IPS-11a (cell line): ENCODE measurements around the gene ART4.

Source experiments
- H3K4me3 ChIP-seq: one replicate; pipeline ENCODE4 v1.5.1; 2013; ENCODE audit warnings: low read depth, low read length, control low read depth

Gene ART4

DNA sequence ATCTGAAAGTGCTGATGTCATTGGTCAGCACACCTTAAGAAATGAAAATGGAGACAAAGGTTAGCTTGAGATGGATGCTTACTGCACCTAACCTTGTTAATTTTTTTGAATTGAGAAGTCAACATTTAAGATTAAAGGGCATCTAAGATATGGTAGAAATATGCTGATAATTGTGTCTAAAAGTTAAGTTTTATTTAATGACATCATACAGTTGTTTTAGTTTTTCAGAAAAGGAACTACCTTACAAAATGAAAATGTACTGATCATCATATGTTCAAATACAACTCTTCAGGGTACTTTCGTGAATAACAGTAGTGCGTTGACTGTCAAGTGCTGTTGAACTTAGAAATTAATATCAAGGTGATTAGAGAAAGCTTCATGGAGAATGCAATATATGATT lies 31.8 kb downstream of the ART4 start:
- no peak overlapping the region for H3K4me3 ChIP-seq

DNA sequence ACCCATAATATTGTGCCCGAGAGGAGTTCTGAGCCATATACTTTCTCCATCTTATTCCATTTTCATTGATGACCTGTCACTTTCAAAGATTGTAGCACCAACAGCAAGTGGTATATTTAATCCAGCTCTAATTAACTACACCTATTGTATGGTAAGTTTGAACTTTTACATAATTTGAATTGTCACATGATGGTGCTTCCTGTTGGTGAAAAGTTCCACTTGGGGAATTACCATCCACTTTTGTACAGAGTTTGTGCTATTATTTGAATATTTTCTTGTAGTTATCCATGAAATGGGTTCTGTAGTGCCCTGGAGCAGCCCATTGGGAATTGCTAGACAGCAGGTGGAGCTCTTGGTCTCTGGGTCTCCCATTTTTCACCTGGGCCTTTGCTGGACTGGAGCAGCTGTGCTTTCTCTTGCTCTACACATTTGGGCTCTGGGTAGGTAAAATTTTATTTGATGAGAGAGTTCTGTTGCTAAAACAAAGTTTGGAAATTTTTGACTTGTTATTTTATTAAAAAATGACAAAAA lies 32.3 kb downstream of the ART4 start:
- H3K4me3 ChIP-seq, result no peak overlapping the region

DNA sequence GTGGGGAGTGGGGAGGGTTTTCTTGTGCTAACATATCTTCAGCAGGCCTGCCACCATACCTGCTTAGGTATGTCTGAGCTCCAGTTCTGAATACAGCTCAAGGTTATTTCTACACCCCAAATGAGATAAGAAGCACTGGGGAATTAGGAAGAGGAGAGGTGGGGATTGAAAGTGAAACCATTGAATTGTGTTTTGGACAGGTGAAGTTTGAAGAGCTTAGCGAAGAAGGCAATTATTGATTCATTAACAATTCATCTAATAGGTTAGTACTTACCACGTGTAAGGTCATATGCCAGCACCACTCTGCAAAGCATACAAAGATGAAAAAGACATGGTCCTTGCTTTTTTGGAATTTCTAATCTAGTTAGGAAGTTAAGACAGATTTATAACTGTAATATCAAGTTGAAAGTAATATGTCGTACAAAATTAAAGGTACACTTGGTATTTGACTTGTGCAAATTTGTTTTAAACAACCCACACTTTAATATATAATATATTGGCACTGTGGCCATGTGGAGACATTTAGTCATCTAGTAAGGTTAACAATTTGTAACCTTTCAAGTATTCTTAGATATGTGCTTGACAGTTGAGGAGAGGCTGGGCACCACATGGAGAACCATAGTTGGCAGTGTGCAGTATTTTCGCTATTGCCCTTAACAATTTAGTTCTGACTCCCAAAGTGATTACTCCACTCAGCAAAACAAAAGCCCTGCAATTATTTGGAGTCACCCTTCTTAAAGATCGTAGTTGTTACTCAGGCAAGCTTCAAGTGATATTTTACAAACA lies 33.0 kb downstream of the ART4 start:
- no peak overlapping the region for H3K4me3 ChIP-seq

DNA sequence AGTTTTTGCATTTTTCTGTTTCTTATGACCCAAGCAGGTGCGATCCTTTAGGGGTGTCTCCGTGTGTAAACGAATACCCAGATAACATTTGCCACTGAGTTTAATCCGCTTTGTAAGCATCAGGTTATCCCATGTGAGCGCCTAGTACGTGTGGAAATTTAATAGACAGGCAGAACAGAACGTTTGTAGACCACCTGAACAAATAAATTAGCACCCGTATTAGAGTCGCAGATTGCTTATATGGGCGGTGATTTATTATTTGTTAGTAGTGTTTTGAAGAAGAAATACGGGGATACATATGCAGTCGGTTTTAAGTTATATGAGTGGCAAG lies 39.5 kb downstream of the ART4 start:
- H3K4me3 ChIP-seq, result peak overlapping the region; percentile 99

DNA sequence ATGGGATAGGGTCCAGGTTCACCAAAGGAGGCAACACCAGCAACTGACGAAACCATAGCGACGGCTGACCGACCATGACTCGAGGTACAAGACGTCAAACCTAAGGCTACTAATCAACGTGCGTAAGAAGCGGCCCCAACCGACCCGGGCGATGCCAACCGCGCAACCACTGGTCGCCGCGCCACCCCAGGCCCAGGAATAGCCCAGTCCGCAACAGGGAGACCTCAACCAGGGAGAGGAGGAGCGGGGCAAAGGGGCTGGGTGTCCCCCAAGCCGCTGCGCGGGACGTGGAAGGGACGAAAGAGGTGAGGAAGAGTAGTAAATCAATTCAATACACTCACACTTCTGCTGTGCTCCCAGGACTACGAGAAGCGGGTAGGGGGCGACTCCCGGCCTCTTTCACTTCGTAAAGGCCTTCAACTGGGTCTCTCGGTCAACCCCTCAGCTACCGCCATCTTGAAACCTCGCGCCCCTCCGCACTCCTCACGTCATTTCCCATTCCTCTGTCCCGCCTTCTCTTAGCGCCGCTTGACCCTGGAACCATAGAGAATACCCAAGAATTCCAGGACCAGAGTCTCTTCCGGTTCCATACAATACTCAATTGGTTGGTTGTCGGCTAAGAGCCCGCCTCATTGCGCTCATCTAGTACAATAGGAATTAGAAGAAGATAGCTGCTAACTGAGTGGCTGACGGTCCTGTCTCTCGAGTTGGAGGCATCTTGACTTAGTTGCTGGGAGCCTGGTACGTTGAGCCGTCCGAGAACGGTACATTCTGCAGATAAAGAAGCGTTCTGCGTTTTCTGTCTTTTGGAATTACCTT lies 40.1 kb downstream of the ART4 start, which contains the start of the genes C12orf60 and WBP11:
Gene C12orf60, plus strand, starts transcription at position 660 of the 819 bp plus-strand sequence. CDS start 19,266 bp downstream, outside the sequence.
Gene WBP11, minus strand, starts transcription at position 468 of the 819 bp plus-strand sequence. CDS start 2,095 bp downstream, outside the sequence.
- peak within 1 kb of the TSS; percentile 99 for H3K4me3 ChIP-seq

DNA sequence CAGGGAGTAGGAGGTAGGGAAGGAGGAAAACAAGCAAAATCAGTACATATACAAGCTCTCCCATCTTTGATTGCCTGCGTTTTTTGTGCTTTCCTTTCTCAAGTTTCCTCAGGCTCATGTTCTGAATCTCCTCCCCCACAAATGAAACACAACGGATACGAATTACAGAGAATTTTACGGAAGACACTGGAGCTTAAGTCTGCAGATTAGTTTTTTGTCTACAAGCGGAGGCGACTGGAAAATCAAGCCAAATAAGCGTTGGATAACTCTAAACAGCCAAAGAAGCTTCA lies 40.7 kb downstream of the ART4 start:
- peak overlapping the region; percentile 99 for H3K4me3 ChIP-seq

DNA sequence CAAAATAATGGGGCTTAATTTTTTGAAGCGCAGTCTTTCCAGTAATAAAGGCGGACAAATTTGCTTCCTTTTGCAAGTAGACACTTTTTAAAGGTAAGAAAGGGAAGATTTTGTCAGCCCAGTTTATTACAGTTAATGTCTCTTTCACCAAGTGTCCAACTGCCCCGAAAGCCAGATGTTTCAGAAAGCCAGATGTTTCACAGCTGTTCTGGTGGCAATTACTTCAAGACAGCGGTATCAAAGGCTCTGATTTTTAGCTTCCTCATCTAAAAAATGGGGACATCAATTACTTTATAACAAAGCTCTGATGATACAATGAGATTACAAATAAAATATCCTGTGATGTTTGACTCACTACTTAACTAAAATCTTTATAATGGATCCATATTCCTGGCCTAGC lies 41.1 kb downstream of the ART4 start:
- peak overlapping the region; percentile 99 for H3K4me3 ChIP-seq

DNA sequence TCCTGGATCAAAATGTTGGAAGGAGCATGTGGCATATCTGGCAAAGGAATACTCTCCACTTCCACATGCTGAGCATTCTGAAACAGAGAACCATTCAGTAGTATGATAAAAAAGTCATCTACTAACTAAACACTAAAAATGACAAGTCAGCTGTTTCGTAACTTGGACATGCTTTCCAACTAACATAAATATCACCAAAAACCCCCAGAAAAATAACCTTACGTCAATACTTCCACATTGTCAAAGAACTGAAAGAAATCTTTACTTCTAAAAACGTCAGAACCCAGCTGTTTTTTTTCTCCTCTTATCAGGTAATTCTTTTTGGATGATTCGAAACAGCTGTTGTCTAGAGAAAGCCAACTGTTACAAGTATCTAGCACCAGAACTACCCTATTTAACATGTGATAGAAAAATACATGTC lies 48.3 kb downstream of the ART4 start:
- H3K4me3 ChIP-seq, result no peak overlapping the region

DNA sequence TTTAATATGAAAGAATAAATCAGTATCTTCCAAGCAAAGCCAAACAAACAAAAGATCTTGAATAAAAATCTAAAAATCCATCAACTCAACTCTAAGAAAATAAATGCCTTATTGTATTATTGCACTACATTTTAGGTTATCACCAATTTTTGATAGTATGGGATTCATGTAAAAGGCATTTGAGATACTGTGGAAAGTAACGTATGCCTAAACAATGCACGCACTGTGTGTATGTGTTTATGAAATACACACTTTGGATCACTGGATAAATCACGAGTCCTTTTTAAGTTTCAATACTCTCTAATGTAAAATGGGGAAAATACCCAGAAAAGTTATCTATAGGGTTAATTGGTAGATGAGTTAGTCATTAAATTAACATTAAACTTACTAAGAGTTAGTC lies 57.8 kb downstream of the ART4 start:
- H3K4me3 ChIP-seq, result no peak overlapping the region

DNA sequence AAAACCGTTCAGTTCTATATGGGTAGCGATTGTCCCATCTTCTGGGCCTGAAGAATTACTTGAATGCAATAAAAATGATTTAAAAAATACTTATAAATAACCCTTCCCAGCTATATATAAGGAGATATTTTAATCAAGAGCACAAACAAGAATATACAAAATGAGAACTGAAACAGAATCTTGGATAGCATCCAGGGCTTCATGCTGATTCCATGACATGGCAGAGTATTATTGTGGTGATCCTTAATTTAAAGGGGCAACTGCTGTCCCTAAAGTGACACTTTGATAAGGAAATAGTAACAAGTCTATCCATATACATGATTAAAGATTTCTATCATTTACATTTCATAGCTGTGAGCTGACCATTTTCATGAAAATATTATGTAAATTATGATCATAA lies 58.9 kb downstream of the ART4 start:
- H3K4me3 ChIP-seq, result no peak overlapping the region

DNA sequence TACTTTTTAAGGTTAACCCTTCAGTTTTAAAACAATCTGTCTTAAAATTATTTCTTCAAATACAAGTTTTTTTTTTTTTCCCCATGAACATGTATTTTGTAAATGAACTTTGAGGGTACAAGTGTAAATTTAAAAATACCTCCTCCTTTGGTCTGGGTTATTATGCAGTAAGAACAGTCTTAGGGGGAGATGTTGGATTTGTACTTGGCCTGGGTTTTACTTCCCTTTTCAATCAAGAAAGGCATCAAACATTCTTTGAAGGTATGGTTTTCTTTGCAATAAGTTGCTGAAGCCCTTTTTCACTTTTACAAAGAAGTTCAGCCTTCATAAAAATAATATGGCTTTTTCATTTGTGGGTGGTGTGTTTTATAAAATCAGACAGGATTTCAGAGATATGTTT lies 60.6 kb downstream of the ART4 start:
- no peak overlapping the region for H3K4me3 ChIP-seq

DNA sequence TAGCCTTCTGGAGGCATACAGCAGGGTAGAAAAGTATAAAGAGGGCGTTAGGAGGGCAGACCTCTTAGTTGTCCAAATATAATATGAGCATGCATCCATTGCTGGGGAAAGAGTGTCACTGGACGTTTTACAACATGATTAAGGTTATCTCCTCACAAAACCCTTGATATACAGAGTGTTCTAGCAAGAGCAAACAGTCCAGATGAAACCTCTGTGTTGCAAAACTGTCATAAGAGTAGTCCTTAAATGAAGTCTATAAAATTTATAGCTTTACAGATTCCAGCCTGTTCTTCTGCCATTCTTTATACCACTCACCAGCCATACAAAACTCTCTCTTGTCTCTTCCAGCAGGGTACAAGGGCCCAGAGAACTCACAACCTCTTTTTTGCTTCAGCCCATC lies 61.8 kb downstream of the ART4 start:
- no peak overlapping the region for H3K4me3 ChIP-seq

DNA sequence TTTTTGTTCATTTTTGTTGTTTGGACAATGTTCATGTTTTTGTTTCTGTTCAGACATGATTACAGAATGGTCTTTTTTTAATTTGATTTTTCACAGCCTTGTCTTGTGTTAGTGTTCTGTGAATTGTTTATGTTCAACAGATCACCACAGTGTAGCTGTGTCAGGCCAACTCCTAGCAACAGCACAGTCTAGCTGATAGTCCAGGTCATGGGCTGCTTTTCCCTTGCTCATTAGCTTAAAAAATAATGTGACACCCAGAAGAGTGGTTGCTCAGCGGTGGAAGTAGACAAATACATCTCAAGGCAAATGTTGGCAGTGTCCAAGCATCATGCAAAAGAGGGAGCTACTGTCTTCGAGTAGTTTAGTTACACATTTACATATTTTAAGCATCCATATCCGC lies 62.5 kb downstream of the ART4 start:
- no peak overlapping the region for H3K4me3 ChIP-seq

DNA sequence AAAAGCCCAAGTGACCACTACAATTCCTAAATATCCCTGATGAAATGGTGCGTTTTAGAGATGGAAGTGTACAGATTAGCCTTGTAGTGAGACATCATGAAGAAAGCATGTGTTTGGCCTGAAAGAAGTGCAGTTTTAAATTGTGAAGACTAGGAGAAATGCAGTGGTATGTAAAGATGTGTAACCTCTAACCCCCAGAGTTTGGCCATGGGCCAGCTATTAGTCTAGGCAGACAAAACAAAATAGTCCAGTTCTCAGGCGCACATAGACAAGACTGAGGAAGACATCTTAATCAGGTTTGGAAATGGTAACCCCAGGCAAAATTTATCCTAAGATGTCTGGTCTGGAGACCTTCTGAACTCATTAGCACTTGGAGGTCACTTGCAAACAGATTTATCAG lies 63.5 kb downstream of the ART4 start:
- no peak overlapping the region for H3K4me3 ChIP-seq

DNA sequence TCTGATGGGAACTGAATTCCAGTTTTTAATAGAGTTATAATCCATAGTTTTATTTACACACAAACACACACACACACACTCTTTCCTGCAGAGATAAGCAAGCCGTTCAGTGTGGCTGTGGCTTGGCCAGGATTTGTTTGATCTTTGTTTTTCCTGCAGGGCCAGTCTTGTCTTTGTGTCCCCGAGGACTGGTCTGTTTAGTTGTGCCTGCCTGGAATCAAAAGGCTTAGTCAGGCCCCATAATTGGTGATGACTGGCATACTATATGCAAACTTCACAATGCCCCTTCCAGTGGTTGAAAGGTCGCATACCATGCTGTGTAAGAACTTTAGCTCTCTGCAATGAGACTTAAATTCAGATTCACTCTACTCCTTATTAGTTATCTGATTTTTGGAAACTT lies 66.1 kb downstream of the ART4 start:
- no peak overlapping the region for H3K4me3 ChIP-seq

DNA sequence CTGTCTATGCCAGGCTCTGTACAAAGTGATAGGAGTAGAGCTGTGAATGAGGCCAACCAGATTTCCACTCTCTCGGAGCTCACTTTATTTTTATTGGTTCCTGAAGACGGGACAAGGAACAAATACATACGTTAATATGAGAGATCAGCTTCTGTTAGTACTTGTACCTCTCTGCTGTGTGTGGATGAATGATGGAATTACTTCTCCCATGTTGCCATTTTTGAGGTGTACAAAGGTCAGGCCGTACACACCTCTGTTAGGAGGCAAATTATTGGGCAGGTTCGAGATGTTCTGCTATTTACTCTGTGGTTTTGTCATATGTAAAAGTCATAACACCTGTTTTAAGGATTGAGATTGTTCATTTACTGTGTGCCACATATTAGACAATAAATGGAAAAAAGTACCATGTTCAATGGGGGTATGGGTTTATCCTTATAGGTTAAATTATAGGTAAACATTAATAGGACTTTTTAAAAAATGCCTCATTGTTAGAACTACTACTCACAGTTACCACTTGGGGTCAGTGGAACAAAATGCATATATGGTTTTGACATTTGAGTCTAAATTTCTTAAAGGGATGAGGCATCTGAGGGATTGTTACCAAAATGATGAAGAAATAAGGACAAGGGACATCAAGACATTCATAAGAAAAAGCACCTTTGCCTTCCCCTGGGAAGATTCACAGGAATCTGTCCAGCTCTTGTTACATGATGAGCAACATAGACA lies 66.9 kb downstream of the ART4 start:
- H3K4me3 ChIP-seq, result no peak overlapping the region

DNA sequence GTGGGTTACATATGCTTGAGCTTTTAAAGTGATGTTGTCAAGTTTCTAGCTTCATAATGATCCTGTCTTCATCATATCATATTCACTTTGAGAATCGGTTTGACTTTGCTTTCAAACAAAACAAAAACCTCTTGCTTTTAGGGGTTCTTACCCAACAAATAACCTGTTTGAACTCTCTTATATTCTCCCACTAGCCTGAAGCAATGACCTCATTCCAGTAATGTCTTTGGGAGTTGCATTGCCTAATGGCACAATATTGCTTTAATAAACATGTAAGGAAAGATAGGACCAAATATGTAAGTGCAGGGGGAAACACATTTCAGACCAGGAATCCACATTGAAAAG lies 67.7 kb downstream of the ART4 start:
- peak overlapping the region; percentile 81 for H3K4me3 ChIP-seq
